IMR-90 (cell line): ENCODE data around the gene RCAN2.

ENCODE experiments used
- CEBPB ChIP-seq: IDR thresholded peaks from 2 replicates; pipeline ENCODE4 v1.6.1; 2012; ENCODE audit warnings: low read depth, low read length, improper control_type of control experiment
- CTCF ChIP-seq: conservative IDR thresholded peaks from 2 replicates; pipeline ENCODE4 v1.5.1; 2012; ENCODE audit warnings: mild to moderate bottlenecking, low read depth, low read length, improper control_type of control experiment
- FOS ChIP-seq: fragments of 150-350 bp; IDR thresholded peaks from 2 replicates; pipeline ENCODE4 v1.6.1; 2016; ENCODE audit warnings: low read depth, low read length
- MXI1 ChIP-seq: IDR thresholded peaks from 2 replicates; pipeline ENCODE4 v1.6.1; 2012; ENCODE audit warnings: low read depth, mild to moderate bottlenecking, low read length, moderate library complexity, borderline replicate concordance
- NFE2L2 ChIP-seq: fragments of 150-350 bp; IDR thresholded peaks from 2 replicates; pipeline ENCODE4 v1.6.1; 2016; ENCODE audit warnings: low read depth, mild to moderate bottlenecking, low read length
- POLR2A ChIP-seq: IDR thresholded peaks from 2 replicates; pipeline ENCODE4 v1.6.1; 2012; ENCODE audit warnings: mild to moderate bottlenecking, low read depth, low read length
- RAD21 ChIP-seq: IDR thresholded peaks from 2 replicates; pipeline ENCODE4 v1.6.1; 2012; ENCODE audit warnings: low read length, improper control_type of control experiment
- RCOR1 ChIP-seq: IDR thresholded peaks from 2 replicates; pipeline ENCODE4 v1.6.1; 2012; ENCODE audit warnings: mild to moderate bottlenecking, low read length, improper control_type of control experiment; ENCODE audit not compliant: insufficient replicate concordance
- RFX5 ChIP-seq: IDR thresholded peaks from 2 replicates; pipeline ENCODE4 v1.8.0; 2012; ENCODE audit warnings: low read depth, mild to moderate bottlenecking, low read length, moderate library complexity
- SMC3 ChIP-seq: fragments of 150-350 bp; IDR thresholded peaks from 2 replicates; pipeline ENCODE4 v1.6.1; 2016; ENCODE audit warnings: low read depth, mild to moderate bottlenecking, antibody characterized with exemption, low read length, moderate library complexity
- TF ChIP-seq, protein P1 (sequence below): fragments of 150-350 bp; IDR thresholded peaks from 2 replicates; pipeline ENCODE4 v1.6.1; 2016; ENCODE audit warnings: low read depth, mild to moderate bottlenecking, low read length, moderate library complexity, borderline replicate concordance

DNA sequence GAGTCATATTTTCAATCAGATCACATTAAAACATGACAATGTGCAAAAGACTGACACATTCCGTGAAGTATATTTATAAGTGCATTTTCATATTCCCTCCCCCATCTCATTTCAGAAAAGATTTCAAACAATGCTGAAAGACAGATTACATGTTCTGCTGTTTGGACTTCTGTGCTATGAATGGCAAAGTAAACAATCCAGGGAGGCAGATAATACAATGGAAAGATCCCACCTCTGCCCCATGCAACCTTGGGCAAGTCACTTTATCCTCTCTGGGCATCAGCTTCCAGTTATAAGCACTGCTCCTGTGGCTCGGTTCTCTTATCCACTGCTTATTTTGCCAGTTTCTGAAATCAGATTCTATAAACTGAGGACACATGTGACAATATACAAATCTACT is 110.2 kb downstream of the RCAN2 start:
- TF ChIP-seq CTCF (no peak), MXI1 (no peak), SMC3 (no peak), POLR2A (no peak), RAD21 (no peak), CEBPB (no peak), FOS (no peak), RCOR1 (no peak), NFE2L2 (no peak), RFX5 (no peak)
- TF ChIP-seq, protein P1, sequence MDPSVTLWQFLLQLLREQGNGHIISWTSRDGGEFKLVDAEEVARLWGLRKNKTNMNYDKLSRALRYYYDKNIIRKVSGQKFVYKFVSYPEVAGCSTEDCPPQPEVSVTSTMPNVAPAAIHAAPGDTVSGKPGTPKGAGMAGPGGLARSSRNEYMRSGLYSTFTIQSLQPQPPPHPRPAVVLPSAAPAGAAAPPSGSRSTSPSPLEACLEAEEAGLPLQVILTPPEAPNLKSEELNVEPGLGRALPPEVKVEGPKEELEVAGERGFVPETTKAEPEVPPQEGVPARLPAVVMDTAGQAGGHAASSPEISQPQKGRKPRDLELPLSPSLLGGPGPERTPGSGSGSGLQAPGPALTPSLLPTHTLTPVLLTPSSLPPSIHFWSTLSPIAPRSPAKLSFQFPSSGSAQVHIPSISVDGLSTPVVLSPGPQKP = no peak
